ENCODE measurements around the gene HGFAC.

GRCh38 chr4:3436048-3436797 lies 5.5 kb upstream of the HGFAC start:
- TF ChIP-seq GATA2 (IDR thresholded peaks at IDR 0.05; ENCODE audit: low read depth, low read length) (no peak), GATA3 (IDR thresholded peaks at IDR 0.05; ENCODE audit: low read depth, low read length) (no peak)
